ENCODE data around the gene ARVCF.
A peak's percentile ranks its signal among the peaks of the same experiment; 100 is the strongest.

ARVCF gene

GRCh38 chr22:20010307-20011122 lies 6.1 kb downstream of the ARVCF start:
- DNase-seq (ENCODE audit: low spot score) (no peak), ATAC-seq (ENCODE audit: low read depth) (no peak)
- no peaks in the 10 kb centered on the region for H3K36me3 ChIP-seq (ENCODE audit: low read depth)
- no peak for TF ChIP-seq CTCF (IDR thresholded peaks at IDR 0.05; ENCODE audit: poor library complexity, severe bottlenecking)
- no peaks in the 10 kb centered on the region for H3K27me3 ChIP-seq (ENCODE audit: insufficient read depth, poor library complexity, severe bottlenecking)
- H3K9me3 ChIP-seq (ENCODE audit: severe bottlenecking), result peaks cover 3% of the 10 kb centered on the region
- peaks cover 8% of the 10 kb centered on the region for H3K4me1 ChIP-seq (ENCODE audit: insufficient read depth, poor library complexity, severe bottlenecking)
- H3K27ac ChIP-seq (ENCODE audit: poor library complexity, severe bottlenecking), result no peak overlapping the region
- H3K4me3 ChIP-seq (ENCODE audit: severe bottlenecking), result no peak overlapping the region

- H3K27me3 ChIP-seq (ENCODE audit: insufficient read depth, poor library complexity, severe bottlenecking), result no peaks in the 10 kb centered on the region
- TF ChIP-seq CTCF (IDR thresholded peaks at IDR 0.05; ENCODE audit: poor library complexity, severe bottlenecking), result no peak
- H3K36me3 ChIP-seq (ENCODE audit: low read depth), result no peaks in the 10 kb centered on the region
- no peak overlapping the region for H3K27ac ChIP-seq (ENCODE audit: poor library complexity, severe bottlenecking)
- ATAC-seq (ENCODE audit: low read depth) (no peak), DNase-seq (ENCODE audit: low spot score) (no peak)
- H3K9me3 ChIP-seq (ENCODE audit: severe bottlenecking), result peaks cover 6% of the 10 kb centered on the region
- peaks cover 8% of the 10 kb centered on the region for H3K4me1 ChIP-seq (ENCODE audit: insufficient read depth, poor library complexity, severe bottlenecking)
- no peak overlapping the region for H3K4me3 ChIP-seq (ENCODE audit: severe bottlenecking)
Observed at GRCh38 chr22:20009582-20010306, 6.9 kb downstream of the ARVCF start.

- TF ChIP-seq CTCF (IDR thresholded peaks at IDR 0.05; ENCODE audit: poor library complexity, severe bottlenecking), result no peak
- no peak overlapping the region for H3K27ac ChIP-seq (ENCODE audit: poor library complexity, severe bottlenecking)
- H3K27me3 ChIP-seq (ENCODE audit: insufficient read depth, poor library complexity, severe bottlenecking), result no peaks in the 10 kb centered on the region
- no peaks in the 10 kb centered on the region for H3K36me3 ChIP-seq (ENCODE audit: low read depth)
- ATAC-seq (ENCODE audit: low read depth) (no peak), DNase-seq (ENCODE audit: low spot score) (no peak)
- no peak overlapping the region for H3K4me3 ChIP-seq (ENCODE audit: severe bottlenecking)
- peaks cover 8% of the 10 kb centered on the region for H3K4me1 ChIP-seq (ENCODE audit: insufficient read depth, poor library complexity, severe bottlenecking)
- peaks cover 6% of the 10 kb centered on the region for H3K9me3 ChIP-seq (ENCODE audit: severe bottlenecking)
Observed at GRCh38 chr22:20009018-20009491, 7.6 kb downstream of the ARVCF start.

- Histone ChIP-seq H3K4me3 (ENCODE audit: severe bottlenecking) (no peak overlapping the region), H3K36me3 (ENCODE audit: low read depth) (no peaks in the 10 kb centered on the region), H3K27ac (ENCODE audit: poor library complexity, severe bottlenecking) (no peak overlapping the region), H3K27me3 (ENCODE audit: insufficient read depth, poor library complexity, severe bottlenecking) (no peaks in the 10 kb centered on the region), H3K4me1 (ENCODE audit: insufficient read depth, poor library complexity, severe bottlenecking) (peaks cover 8% of the 10 kb centered on the region), H3K9me3 (ENCODE audit: severe bottlenecking) (peaks cover 6% of the 10 kb centered on the region)
- ATAC-seq (ENCODE audit: low read depth) (0 out of 3 replicates have a peak, but pooled peaks have one; percentile 10), DNase-seq (ENCODE audit: low spot score) (no peak)
- no peak for TF ChIP-seq CTCF (IDR thresholded peaks at IDR 0.05; ENCODE audit: poor library complexity, severe bottlenecking)
Observed at GRCh38 chr22:20008221-20008995, 8.2 kb downstream of the ARVCF start.

All from RWPE2 (cell line).